ENCODE data around the gene CTSK.
"Not testable (repeated sequence)": the region's sequence is repeated elsewhere in the genome, so short reads cannot be mapped to it uniquely, and the experiment has no call there.

CTSK gene

DNA sequence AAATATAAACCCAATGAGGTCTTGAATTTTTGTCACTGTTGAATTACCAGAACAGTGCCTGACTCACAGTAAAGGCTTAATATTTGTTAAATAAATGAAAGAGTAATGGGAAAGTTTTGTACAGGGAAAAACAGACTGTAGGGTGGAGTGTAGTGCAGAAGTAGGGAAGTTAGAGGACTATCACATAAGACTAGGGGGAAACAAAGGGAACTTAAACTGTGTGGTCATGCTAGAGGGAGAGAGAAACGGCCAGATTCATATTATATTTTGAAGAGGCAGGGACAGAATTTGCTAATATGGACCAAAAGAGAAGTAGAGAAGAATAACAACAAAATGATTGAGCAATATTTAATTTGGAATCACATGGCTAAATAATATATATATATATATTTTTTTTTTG lies 14.8 kb downstream of the CTSK start:
- no peaks in the 10 kb centered on the region for H3K27me3 Mint-ChIP-seq
- H3K4me1 Mint-ChIP-seq (ENCODE audit: low read depth): peaks cover 75% of the 10 kb centered on the region
- intact Hi-C loops (cut with micrococcal nuclease): no loop called here
- H3K27ac Mint-ChIP-seq: peak overlapping the region; percentile 85
- H3K4me3 Mint-ChIP-seq: no peak overlapping the region
- H3K36me3 Mint-ChIP-seq (ENCODE audit: low read depth): peaks cover 14% of the 10 kb centered on the region
- H3K9me3 Mint-ChIP-seq: no peaks in the 10 kb centered on the region

DNA sequence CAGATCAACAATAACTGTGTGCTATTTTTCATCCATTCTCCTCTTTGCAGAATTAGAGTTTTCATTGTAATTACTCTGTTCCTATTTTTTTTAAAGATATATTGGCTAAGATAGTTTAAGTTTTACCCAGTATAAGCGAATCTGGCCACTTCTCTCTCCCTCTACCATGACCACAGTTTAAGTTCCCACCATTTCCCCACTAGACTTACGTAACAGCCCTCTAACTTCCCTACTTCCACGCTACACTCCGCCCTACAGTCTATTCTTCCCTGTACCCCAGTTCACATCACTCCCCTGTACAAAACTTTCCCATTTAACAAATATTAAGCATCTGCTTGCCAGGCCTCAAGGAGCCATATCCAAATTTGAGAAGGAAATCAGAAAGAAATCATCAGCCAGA lies 16.5 kb downstream of the CTSK start:
- Mint-ChIP-seq H3K9me3 (no peaks in the 10 kb centered on the region), H3K27me3 (no peaks in the 10 kb centered on the region), H3K36me3 (ENCODE audit: low read depth) (peaks cover 4% of the 10 kb centered on the region), H3K4me1 (ENCODE audit: low read depth) (peaks cover 78% of the 10 kb centered on the region), H3K27ac (peak overlapping the region; percentile 80), H3K4me3 (peak overlapping the region; percentile 45)
- intact Hi-C loops (cut with micrococcal nuclease): loop anchor here (2.0 kb wide), 1 partner anchor 27 kb away; the partner anchor contains the start of gene CTSS

DNA sequence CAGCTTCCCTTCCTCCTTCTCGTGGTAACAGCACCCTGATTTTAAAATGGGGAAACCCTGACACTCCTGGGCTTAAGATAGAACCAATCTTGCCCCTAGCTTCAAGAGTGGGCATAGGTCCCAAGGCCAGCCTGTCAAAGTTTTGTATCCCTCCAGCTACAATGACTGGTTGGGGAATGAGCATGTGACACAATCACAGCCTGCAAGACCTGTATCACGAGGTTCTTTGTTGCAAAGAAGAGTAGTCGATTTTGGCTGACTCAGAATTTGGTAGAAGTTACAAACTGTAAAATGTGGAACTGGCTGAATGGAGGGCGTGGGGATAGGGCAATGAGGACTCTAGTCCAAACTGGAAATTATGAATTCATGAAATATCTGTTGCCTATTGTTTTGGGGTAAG lies 18.7 kb downstream of the CTSK start:
- peak overlapping the region; percentile 80 for H3K27ac Mint-ChIP-seq
- H3K4me1 Mint-ChIP-seq (ENCODE audit: low read depth): peaks cover 72% of the 10 kb centered on the region
- H3K27me3 Mint-ChIP-seq: no peaks in the 10 kb centered on the region
- intact Hi-C loops (cut with micrococcal nuclease): no loop called here
- no peak overlapping the region for H3K4me3 Mint-ChIP-seq
- H3K9me3 Mint-ChIP-seq: no peaks in the 10 kb centered on the region
- no peaks in the 10 kb centered on the region for H3K36me3 Mint-ChIP-seq (ENCODE audit: low read depth)

DNA sequence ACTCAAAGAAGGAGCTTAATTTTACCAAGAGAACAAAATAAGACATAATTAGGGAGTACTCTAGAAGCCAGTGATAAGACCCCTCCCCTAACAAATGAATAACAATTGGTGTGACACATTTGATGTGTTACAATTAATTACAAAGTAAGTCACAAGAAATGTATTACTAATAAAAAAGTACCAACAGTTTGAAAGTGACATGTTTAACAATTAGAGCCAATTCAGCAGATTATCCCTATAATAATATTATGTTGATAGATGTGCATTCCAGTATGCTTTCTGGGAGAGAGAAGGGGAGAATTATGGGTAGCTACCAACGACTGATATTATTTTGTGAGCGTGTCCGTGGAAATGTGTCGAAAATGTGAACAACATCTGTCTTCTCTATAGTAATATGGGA lies 19.1 kb downstream of the CTSK start:
- Mint-ChIP-seq H3K36me3 (ENCODE audit: low read depth) (no peaks in the 10 kb centered on the region), H3K9me3 (no peaks in the 10 kb centered on the region), H3K27ac (peak overlapping the region; percentile 80), H3K4me3 (peak overlapping the region; percentile 2), H3K4me1 (ENCODE audit: low read depth) (peaks cover 68% of the 10 kb centered on the region), H3K27me3 (no peaks in the 10 kb centered on the region)
- intact Hi-C loops (cut with micrococcal nuclease): no loop called here

DNA sequence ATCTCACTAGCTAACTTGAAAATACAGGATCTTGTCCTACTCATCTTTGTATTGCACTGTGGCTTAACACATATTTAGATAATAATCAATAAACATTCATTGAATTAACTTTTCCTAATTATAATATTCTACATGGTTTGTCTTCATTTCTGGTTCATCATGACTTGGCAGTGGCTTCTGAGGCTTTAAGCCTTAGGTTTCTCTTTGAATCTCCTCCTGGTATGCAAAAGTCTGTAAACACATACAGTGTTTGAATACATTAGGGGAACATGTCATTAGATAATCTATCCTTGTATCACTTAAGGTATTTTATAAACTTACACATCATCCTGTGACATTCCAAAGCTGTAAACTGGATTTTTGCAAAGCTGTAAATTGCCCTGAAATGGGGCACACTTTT lies 20.6 kb downstream of the CTSK start:
- intact Hi-C loops (cut with micrococcal nuclease): no loop called here
- H3K36me3 Mint-ChIP-seq (ENCODE audit: low read depth): no peaks in the 10 kb centered on the region
- H3K9me3 Mint-ChIP-seq: no peaks in the 10 kb centered on the region
- peak overlapping the region; percentile 58 for H3K27ac Mint-ChIP-seq
- H3K4me3 Mint-ChIP-seq: no peak overlapping the region
- H3K4me1 Mint-ChIP-seq (ENCODE audit: low read depth): peaks cover 57% of the 10 kb centered on the region
- no peaks in the 10 kb centered on the region for H3K27me3 Mint-ChIP-seq

DNA sequence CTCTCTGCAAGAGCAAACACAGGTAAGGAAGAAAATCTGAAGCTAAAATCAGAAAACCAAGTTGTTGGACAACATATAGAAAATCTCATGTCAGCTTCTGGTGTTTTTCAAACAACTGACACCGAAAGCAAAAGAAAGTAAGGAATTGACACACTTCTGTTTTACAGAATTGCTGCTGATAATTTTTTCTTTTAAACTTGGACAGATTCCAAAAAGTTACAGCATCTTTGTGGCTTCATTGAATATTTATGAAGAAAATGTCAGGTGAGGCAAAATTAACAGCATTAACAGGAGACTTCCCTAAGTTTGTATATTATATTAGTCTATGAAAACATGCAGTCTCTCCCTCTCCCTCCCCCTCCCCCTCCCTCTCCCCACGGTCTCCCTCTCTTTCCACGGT lies 27.6 kb downstream of the CTSK start:
- H3K36me3 Mint-ChIP-seq (ENCODE audit: low read depth): no peaks in the 10 kb centered on the region
- no peaks in the 10 kb centered on the region for H3K27me3 Mint-ChIP-seq
- intact Hi-C loops (cut with micrococcal nuclease): no loop called here
- no peaks in the 10 kb centered on the region for H3K9me3 Mint-ChIP-seq
- H3K4me1 Mint-ChIP-seq (ENCODE audit: low read depth): peaks cover 15% of the 10 kb centered on the region
- H3K4me3 Mint-ChIP-seq: no peak overlapping the region
- H3K27ac Mint-ChIP-seq: peak overlapping the region; percentile 55

DNA sequence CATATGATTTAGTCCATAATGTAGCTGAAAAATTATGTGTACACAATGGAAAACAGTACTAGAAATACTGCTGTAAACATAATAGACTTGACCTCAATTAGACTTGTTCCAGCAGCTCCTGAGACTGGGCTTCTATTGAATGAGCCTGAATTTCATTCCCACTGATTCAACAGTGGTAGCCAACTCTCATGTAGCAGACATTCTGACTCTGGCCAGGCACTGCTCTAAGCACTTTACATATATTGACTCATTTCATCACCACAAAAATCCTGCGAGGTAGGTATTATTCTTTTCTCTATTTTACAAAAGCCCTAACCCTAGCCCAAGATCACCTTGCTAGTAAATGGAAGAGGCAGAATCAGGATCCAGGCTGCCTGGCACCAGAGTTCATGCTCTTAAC lies 29.7 kb downstream of the CTSK start:
- intact Hi-C loops (cut with micrococcal nuclease): no loop called here
- H3K4me3 Mint-ChIP-seq: no peak overlapping the region
- H3K27ac Mint-ChIP-seq: no peak overlapping the region
- H3K27me3 Mint-ChIP-seq: no peaks in the 10 kb centered on the region
- no peaks in the 10 kb centered on the region for H3K9me3 Mint-ChIP-seq
- H3K36me3 Mint-ChIP-seq (ENCODE audit: low read depth): no peaks in the 10 kb centered on the region
- H3K4me1 Mint-ChIP-seq (ENCODE audit: low read depth): peaks cover 14% of the 10 kb centered on the region

DNA sequence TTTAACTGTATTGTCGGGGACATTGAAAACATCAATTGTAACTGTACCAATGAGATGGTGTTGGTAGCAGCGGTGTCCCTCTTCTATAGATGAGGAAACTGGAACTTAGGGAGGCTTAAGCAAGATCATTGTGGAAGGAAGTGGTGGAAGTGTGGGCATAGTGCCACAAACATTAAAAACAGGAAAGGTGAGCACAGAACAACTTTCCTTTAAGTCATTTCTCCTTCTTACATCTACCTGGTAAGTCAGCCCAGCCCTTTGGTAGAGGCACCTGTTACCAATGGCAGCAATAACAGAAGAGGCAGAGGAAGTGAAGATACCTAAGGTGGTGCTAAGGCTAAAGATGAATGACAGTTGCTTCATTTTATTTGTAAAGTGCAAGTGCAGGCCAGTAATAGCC lies 30.5 kb downstream of the CTSK start:
- intact Hi-C loops (cut with micrococcal nuclease): no loop called here
- Mint-ChIP-seq H3K4me3 (no peak overlapping the region), H3K4me1 (ENCODE audit: low read depth) (peaks cover 14% of the 10 kb centered on the region), H3K27ac (no peak overlapping the region), H3K27me3 (no peaks in the 10 kb centered on the region), H3K9me3 (no peaks in the 10 kb centered on the region), H3K36me3 (ENCODE audit: low read depth) (no peaks in the 10 kb centered on the region)

DNA sequence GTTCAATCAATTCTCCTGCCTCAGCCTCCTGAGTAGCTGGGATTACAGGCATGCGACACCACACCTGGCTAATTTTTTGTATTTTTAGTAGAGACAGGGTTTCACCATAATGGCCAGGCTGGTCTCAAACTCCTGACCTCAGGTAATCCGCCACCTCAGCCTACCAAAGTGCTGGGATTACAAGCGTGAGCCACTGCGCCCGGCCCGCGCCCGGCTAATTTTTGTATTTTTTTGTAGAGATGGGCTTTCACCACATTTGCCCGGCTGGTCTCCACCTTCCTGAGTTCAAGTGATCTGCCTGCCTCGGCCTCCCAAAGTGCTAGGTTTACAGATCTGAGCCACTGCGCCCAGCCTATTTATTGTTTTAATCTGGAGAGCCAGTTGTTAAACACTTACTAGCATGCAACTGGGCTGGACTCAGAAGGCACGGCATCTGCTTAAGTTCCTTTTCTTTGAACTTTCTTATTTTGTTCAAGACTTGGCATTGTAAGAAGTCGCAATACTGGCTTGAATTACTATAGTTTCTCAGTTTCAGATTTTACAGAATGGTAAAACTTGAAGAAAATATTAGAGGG lies 32.0 kb downstream of the CTSK start:
- H3K4me1 Mint-ChIP-seq (ENCODE audit: low read depth): peaks cover 27% of the 10 kb centered on the region
- H3K4me3 Mint-ChIP-seq: peak overlapping the region; percentile 20
- H3K27me3 Mint-ChIP-seq; H3K9me3 Mint-ChIP-seq; H3K36me3 Mint-ChIP-seq (ENCODE audit: low read depth); intact Hi-C loops (cut with micrococcal nuclease): not testable (repeated sequence)
- H3K27ac Mint-ChIP-seq: peak overlapping the region; percentile 45

DNA sequence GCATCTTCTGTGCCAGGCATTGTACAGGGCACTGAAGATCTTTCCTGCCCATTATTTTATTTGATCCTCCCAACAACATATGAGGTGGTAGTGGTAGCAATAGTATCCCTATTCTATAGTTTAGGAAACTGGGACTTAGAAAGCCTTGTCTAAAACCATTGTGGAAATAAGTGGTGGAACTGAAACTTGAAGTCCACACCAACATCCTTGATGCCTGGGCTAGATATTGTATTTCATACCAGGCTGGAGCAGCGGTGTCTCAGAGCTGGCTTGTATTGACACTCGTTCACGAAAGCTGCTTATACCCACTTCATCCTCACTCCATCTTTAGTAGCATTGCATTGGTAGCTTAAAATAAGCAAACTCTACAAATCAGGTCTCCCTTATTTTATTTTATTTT lies 32.8 kb downstream of the CTSK start:
- intact Hi-C loops (cut with micrococcal nuclease): no loop called here
- Mint-ChIP-seq H3K4me1 (ENCODE audit: low read depth) (peaks cover 29% of the 10 kb centered on the region), H3K27ac (peak overlapping the region; percentile 45), H3K9me3 (no peaks in the 10 kb centered on the region), H3K4me3 (no peak overlapping the region), H3K27me3 (no peaks in the 10 kb centered on the region), H3K36me3 (ENCODE audit: low read depth) (no peaks in the 10 kb centered on the region)

DNA sequence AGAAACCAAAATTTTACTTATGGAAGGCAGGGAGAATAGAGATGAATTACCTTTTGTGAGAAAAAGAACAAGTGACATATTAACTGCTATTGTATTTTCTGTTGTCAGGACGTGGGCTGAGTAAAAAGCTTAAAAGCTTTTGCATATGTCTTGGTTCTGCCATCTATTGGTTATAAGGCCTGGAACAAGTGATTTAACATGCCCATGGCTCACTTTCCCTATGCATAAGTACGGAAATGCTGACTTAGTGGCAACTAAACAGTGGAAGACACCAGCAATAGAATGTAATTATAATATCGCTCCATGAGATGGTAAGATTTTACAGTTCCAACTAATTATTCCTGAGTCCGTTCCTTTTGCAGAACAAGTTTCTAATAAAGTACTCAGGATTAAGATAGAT lies 35.7 kb downstream of the CTSK start:
- Mint-ChIP-seq H3K4me3 (no peak overlapping the region), H3K36me3 (ENCODE audit: low read depth) (no peaks in the 10 kb centered on the region), H3K27ac (no peak overlapping the region), H3K27me3 (no peaks in the 10 kb centered on the region), H3K4me1 (ENCODE audit: low read depth) (peaks cover 28% of the 10 kb centered on the region), H3K9me3 (no peaks in the 10 kb centered on the region)
- intact Hi-C loops (cut with micrococcal nuclease): no loop called here

DNA sequence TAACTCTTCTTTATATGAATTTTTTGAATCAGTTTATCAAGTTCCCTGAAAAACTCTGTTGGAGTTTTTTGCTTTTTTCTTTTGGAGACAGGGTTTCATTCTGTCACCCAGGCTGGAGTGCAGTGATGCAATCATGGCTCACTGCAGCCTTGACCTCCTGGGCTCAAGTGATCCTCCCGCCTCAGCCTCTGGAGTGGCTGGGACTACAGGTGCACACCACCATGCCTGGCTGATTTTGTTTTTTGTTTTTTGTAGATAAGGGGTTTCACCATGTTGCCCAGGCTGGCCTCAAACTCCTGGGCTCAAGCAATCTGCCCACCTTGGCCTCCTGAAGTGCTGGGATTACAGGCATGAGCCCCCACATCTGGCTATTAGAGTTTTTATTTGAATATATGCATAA lies 40.4 kb downstream of the CTSK start:
- peaks cover 31% of the 10 kb centered on the region for H3K36me3 Mint-ChIP-seq (ENCODE audit: low read depth)
- intact Hi-C loops (cut with micrococcal nuclease): loop anchor here (10.0 kb wide), 1 partner anchor 207 kb away; the partner anchor contains the start of gene CERS2
- H3K27ac Mint-ChIP-seq: peak overlapping the region; percentile 98
- H3K4me3 Mint-ChIP-seq, H3K9me3 Mint-ChIP-seq, H3K27me3 Mint-ChIP-seq: not testable (repeated sequence)
- peaks cover 43% of the 10 kb centered on the region for H3K4me1 Mint-ChIP-seq (ENCODE audit: low read depth)

DNA sequence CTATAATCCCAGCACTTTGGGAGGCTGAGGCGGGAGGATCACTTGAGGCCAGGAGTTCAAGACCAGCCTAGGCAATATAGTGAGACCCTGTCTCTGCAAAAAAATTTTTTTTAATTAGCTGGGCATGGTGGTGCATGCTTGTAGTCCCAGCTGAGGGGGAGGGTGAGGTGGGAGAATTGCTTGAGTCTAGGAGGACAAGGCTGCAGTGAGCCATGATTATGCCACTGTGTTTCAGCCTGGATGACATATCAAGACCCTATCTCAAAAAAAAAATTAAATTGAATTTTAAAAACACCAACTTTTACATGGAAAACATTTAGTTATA lies 42.1 kb downstream of the CTSK start:
- not testable (repeated sequence) for H3K27me3 Mint-ChIP-seq, H3K9me3 Mint-ChIP-seq
- Mint-ChIP-seq H3K36me3 (ENCODE audit: low read depth) (peaks cover 48% of the 10 kb centered on the region), H3K4me1 (ENCODE audit: low read depth) (peaks cover 42% of the 10 kb centered on the region), H3K27ac (peak overlapping the region; percentile 98), H3K4me3 (peak overlapping the region; percentile 94)
- intact Hi-C loops (cut with micrococcal nuclease): loop anchor here (2.0 to 10.0 kb wide), 2 partner anchors 25 to 209 kb away; partner anchors contain the start of gene CERS2

DNA sequence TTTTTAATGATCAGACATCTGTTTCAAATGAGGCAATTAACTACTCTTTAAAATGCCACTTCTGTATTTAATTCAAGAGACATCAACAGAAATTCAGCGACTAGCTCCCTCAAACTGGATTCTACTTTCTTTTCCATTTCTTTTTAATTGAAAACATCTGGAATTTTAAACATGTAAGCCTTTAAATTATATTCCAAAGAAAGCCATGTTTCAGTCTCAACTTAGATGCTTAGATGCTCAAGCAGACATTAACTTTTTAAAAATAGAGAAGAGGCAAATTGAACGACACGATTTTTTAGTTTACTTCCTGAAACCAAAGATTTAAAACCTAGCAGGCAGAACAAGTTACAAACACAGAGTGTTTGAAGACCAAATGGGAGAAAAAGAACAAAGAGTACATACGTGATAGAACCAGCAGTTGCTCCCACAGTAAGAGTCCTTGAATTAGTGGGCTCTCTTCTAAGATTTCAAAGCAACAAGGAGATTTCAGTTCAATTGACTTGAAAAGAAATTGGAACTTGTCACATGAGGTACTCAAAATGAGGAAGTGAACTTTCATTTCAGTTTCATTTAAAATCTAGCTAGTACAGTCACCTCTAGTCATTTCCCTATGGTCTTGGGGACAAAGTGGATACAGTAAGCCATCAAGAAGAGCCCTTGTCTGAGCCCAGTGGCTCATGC lies 42.6 kb downstream of the CTSK start, which contains the start of gene CTSS:
Gene CTSS (minus strand): TSS at position 483 of the 681 bp plus-strand sequence. CDS start 1,015 bp downstream, outside the sequence.
- peak within 1 kb of the TSS; percentile 98 for H3K27ac Mint-ChIP-seq
- H3K4me1 Mint-ChIP-seq (ENCODE audit: low read depth): peaks cover 42% of the 10 kb centered on the region
- intact Hi-C loops (cut with micrococcal nuclease): loop anchor here (2.0 to 10.0 kb wide), 2 partner anchors 25 to 209 kb away; partner anchors contain the start of gene CERS2
- H3K9me3 Mint-ChIP-seq: no peaks in the 10 kb centered on the region
- H3K4me3 Mint-ChIP-seq: peak within 1 kb of the TSS; percentile 94
- no peaks in the 10 kb centered on the region for H3K27me3 Mint-ChIP-seq
- H3K36me3 Mint-ChIP-seq (ENCODE audit: low read depth): peaks cover 53% of the 10 kb centered on the region

Measured in dendritic cell treated with granulocyte-macrophage colony-stimulating factor and Interleukin-4, amounts not matched to agents 40 ng/mL and 50 ng/mL, for 4 days (primary cell).